GM23338 (cell line): Measurements from ENCODE around the gene MCTP2. TPM values are rescaled to one million over a fixed set of nuclear protein-coding genes. Genes with fewer than 3 reads are reported as not detected.
"Not testable (repeated sequence)": the region's sequence is repeated elsewhere in the genome, so short reads cannot be mapped to it uniquely, and the experiment has no call there.

ENCODE experiments used
- ATAC-seq: fragments of 200-7000 bp; cut with Tn5 transposase; 3 replicates; pipeline ENCODE4 v1.9.1; 2020
- DNase-seq: peaks from one replicate; pipeline ENCODE4 v3.0.0-alpha.2; 2015; ENCODE audit warnings: low spot score
- H2AFZ ChIP-seq: fragments of 200-600 bp; sonication (generic); 2 replicates; pipeline ENCODE4 v1.8.0; 2016; ENCODE audit warnings: antibody characterized with exemption, mild to moderate bottlenecking, moderate library complexity
- H3F3A ChIP-seq: fragments of 200-600 bp; sonication (generic); replicated peaks from 2 replicates; pipeline ENCODE4 v1.8.0; 2017; ENCODE audit warnings: antibody characterized with exemption, mixed run types, low read depth
- H3K27ac ChIP-seq: fragments of 200-600 bp; sonication (generic); 2 replicates; pipeline ENCODE4 v1.6.1; 2016; ENCODE audit warnings: low read depth
- H3K27me3 ChIP-seq: fragments of 200-600 bp; sonication (generic); 2 replicates; pipeline ENCODE4 v1.8.0; 2016; ENCODE audit warnings: mild to moderate bottlenecking, mixed run types, moderate library complexity; ENCODE audit not compliant: insufficient read depth
- H3K36me3 ChIP-seq: fragments of 200-600 bp; sonication (generic); 2 replicates; pipeline ENCODE4 v1.8.0; 2016; ENCODE audit warnings: mild to moderate bottlenecking; ENCODE audit not compliant: insufficient read depth
- H3K4me1 ChIP-seq: fragments of 200-600 bp; sonication (generic); 2 replicates; pipeline ENCODE4 v1.8.0; 2016; ENCODE audit warnings: mild to moderate bottlenecking, moderate library complexity; ENCODE audit not compliant: insufficient read depth
- H3K4me2 ChIP-seq: fragments of 200-600 bp; sonication (generic); 2 replicates; pipeline ENCODE4 v1.7.1; 2017; ENCODE audit warnings: mixed run types
- H3K4me3 ChIP-seq: fragments of 200-600 bp; sonication (generic); 2 replicates; pipeline ENCODE4 v1.6.1; 2016; ENCODE audit warnings: mixed run types
- H3K79me2 ChIP-seq: fragments of 200-600 bp; sonication (generic); replicated peaks from 2 replicates; pipeline ENCODE4 v1.8.0; 2017; ENCODE audit warnings: mild to moderate bottlenecking; ENCODE audit not compliant: insufficient read depth
- H3K9me2 ChIP-seq: fragments of 200-600 bp; sonication (generic); 2 replicates; pipeline ENCODE4 v1.8.0; 2017; ENCODE audit not compliant: insufficient read depth
- H4K20me1 ChIP-seq: fragments of 200-600 bp; sonication (generic); replicated peaks from 2 replicates; pipeline ENCODE4 v1.8.0; 2017; ENCODE audit warnings: mild to moderate bottlenecking; ENCODE audit not compliant: insufficient read depth
- H3K27ac Mint-ChIP-seq: 2 replicates; pipeline ENCODE4 v1.8.0; 2020; ENCODE audit warnings: inconsistent platforms, mild to moderate bottlenecking, moderate library complexity, mixed read lengths
- H3K27me3 Mint-ChIP-seq: 3 replicates; pipeline ENCODE4 v1.8.0; 2022; ENCODE audit warnings: low read depth, mild to moderate bottlenecking, moderate library complexity, mixed read lengths, inconsistent platforms; ENCODE audit not compliant: insufficient read depth, poor library complexity
- H3K36me3 Mint-ChIP-seq: 3 replicates; pipeline ENCODE4 v1.8.0; 2021; ENCODE audit warnings: low read depth, mild to moderate bottlenecking, inconsistent platforms, moderate library complexity, mixed read lengths
- H3K4me1 Mint-ChIP-seq: 3 replicates; pipeline ENCODE4 v1.8.0; 2020; ENCODE audit warnings: mild to moderate bottlenecking, inconsistent platforms, mixed read lengths
- H3K4me3 Mint-ChIP-seq: 3 replicates; pipeline ENCODE4 v1.8.0; 2021; ENCODE audit warnings: moderate library complexity, mild to moderate bottlenecking, inconsistent platforms, mixed read lengths
- H3K9me3 Mint-ChIP-seq: 3 replicates; pipeline ENCODE4 v1.8.0; 2020; ENCODE audit warnings: moderate library complexity, mild to moderate bottlenecking, inconsistent platforms, mixed read lengths
- CREB1 ChIP-seq: fragments of 250-450 bp; sonication (Bioruptor Pico); IDR thresholded peaks from 2 replicates; pipeline ENCODE4 v1.5.0; 2020; ENCODE audit warnings: low read depth, mild to moderate bottlenecking, moderate library complexity
- JUNB ChIP-seq: IDR thresholded peaks from one replicate; pipeline ENCODE4 v1.6.1; 2016; ENCODE audit warnings: antibody characterized with exemption; ENCODE audit not compliant: unreplicated experiment
- NANOG ChIP-seq: IDR thresholded peaks from 2 replicates; pipeline ENCODE4 v1.6.1; 2016; ENCODE audit warnings: antibody characterized with exemption, borderline replicate concordance
- POLR2AphosphoS5 ChIP-seq: IDR thresholded peaks from 2 replicates; pipeline ENCODE4 v1.6.1; 2016; ENCODE audit warnings: antibody characterized with exemption, low read depth
- STAT1 ChIP-seq: IDR thresholded peaks from one replicate; pipeline ENCODE4 v1.6.1; 2016; ENCODE audit warnings: antibody characterized with exemption; ENCODE audit not compliant: unreplicated experiment
- ZNF114 ChIP-seq: fragments of 250-450 bp; sonication (Bioruptor Pico); IDR thresholded peaks from 2 replicates; pipeline ENCODE4 v1.5.0; 2020; ENCODE audit warnings: mild to moderate bottlenecking, moderate library complexity
- ZNF331 ChIP-seq: fragments of 250-450 bp; sonication (Bioruptor Pico); IDR thresholded peaks from 2 replicates; pipeline ENCODE4 v1.5.0; 2020; ENCODE audit warnings: low read depth, mild to moderate bottlenecking, moderate library complexity
- polyA plus RNA-seq: library from polyadenylated mRNA; unstranded; fragments of >200 nt; fragmentation: Nextera tagmentation; extraction: Ambion mirVana; gene quantifications from 2 replicates; pipeline ENCODE4 v1.2.1, GENCODE V29; 2016
- total RNA-seq: library from RNA; depleted of rRNA; stranded (reverse); fragments of >200 nt; shearing (Covaris generic); gene quantifications from 2 replicates; pipeline ENCODE4 v1.2.3, GENCODE V29; 2014
- TF ChIP-seq, protein P1 (sequence below): IDR thresholded peaks from 2 replicates; pipeline ENCODE4 v1.6.1; 2016; ENCODE audit warnings: antibody characterized with exemption
- TF ChIP-seq, protein P2 (sequence below): IDR thresholded peaks from one replicate; pipeline ENCODE4 v1.6.1; 2018; ENCODE audit warnings: antibody characterized with exemption; ENCODE audit not compliant: unreplicated experiment

The MCTP2 gene
- total and polyA plus RNA-seq, 2 experiments from 2014 or later: 1.8 to 5.5 TPM

- no peak for TF ChIP-seq ZNF114 (CRISPR knock-in tag)
- TF ChIP-seq, protein P1, sequence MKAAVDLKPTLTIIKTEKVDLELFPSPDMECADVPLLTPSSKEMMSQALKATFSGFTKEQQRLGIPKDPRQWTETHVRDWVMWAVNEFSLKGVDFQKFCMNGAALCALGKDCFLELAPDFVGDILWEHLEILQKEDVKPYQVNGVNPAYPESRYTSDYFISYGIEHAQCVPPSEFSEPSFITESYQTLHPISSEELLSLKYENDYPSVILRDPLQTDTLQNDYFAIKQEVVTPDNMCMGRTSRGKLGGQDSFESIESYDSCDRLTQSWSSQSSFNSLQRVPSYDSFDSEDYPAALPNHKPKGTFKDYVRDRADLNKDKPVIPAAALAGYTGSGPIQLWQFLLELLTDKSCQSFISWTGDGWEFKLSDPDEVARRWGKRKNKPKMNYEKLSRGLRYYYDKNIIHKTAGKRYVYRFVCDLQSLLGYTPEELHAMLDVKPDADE: no peak
- TF ChIP-seq ZNF331 (CRISPR knock-in tag): no peak
- TF ChIP-seq STAT1: no peak
- no peak for TF ChIP-seq POLR2AphosphoS5
- no peak for TF ChIP-seq NANOG
Measured at GRCh38 chr15:94493176-94493575, 261.8 kb downstream of the MCTP2 start (continued).

DNA sequence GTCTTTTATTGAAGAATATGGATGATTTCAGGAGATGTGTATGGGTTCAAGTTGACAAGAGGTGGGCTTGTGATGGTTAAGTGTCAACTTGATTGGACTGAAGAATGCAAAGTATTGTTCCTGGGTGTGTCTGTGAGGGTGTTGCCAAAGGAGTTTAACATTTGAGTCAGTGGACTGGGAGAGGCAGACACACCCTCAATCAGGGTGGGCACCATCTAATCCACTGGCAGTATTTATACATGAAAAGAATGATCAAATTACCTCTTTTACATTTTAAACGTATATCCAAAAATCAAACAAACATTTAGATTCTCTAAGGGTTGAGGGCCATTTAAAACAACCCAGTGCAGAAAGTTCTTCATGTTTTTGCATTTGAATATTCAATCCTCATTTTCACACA, 262.2 kb downstream of the MCTP2 start:
- H3K79me2 ChIP-seq, H3K4me3 Mint-ChIP-seq, H3F3A ChIP-seq, H3K9me2 ChIP-seq, H3K27me3 ChIP-seq, H3K27ac Mint-ChIP-seq, H3K4me3 ChIP-seq, DNase-seq, H3K4me1 ChIP-seq, H3K9me3 Mint-ChIP-seq, H4K20me1 ChIP-seq, H2AFZ ChIP-seq, H3K36me3 Mint-ChIP-seq, H3K4me2 ChIP-seq, H3K4me1 Mint-ChIP-seq, H3K27ac ChIP-seq, H3K27me3 Mint-ChIP-seq, ATAC-seq, H3K36me3 ChIP-seq: not testable (repeated sequence)

GRCh38 chr15:94494732-94495131, 263.4 kb downstream of the MCTP2 start:
- H2AFZ ChIP-seq: no peak overlapping the region
- H3K4me2 ChIP-seq: no peak overlapping the region
- no peak overlapping the region for H3K4me3 Mint-ChIP-seq
- H3K79me2 ChIP-seq: no peaks in the 10 kb centered on the region
- H3K27ac ChIP-seq: no peak overlapping the region
- no peak overlapping the region for H3K27ac Mint-ChIP-seq
- TF ChIP-seq STAT1: no peak
- TF ChIP-seq JUNB: no peak
- no peak for TF ChIP-seq CREB1 (CRISPR knock-in tag)
- TF ChIP-seq, protein P2, sequence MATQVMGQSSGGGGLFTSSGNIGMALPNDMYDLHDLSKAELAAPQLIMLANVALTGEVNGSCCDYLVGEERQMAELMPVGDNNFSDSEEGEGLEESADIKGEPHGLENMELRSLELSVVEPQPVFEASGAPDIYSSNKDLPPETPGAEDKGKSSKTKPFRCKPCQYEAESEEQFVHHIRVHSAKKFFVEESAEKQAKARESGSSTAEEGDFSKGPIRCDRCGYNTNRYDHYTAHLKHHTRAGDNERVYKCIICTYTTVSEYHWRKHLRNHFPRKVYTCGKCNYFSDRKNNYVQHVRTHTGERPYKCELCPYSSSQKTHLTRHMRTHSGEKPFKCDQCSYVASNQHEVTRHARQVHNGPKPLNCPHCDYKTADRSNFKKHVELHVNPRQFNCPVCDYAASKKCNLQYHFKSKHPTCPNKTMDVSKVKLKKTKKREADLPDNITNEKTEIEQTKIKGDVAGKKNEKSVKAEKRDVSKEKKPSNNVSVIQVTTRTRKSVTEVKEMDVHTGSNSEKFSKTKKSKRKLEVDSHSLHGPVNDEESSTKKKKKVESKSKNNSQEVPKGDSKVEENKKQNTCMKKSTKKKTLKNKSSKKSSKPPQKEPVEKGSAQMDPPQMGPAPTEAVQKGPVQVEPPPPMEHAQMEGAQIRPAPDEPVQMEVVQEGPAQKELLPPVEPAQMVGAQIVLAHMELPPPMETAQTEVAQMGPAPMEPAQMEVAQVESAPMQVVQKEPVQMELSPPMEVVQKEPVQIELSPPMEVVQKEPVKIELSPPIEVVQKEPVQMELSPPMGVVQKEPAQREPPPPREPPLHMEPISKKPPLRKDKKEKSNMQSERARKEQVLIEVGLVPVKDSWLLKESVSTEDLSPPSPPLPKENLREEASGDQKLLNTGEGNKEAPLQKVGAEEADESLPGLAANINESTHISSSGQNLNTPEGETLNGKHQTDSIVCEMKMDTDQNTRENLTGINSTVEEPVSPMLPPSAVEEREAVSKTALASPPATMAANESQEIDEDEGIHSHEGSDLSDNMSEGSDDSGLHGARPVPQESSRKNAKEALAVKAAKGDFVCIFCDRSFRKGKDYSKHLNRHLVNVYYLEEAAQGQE: no peak
- no peaks in the 10 kb centered on the region for H3K27me3 ChIP-seq
- no peaks in the 10 kb centered on the region for H3K36me3 ChIP-seq
- H3K36me3 Mint-ChIP-seq: no peaks in the 10 kb centered on the region
- ATAC-seq: no peak
- no peaks in the 10 kb centered on the region for H3K27me3 Mint-ChIP-seq
- no peaks in the 10 kb centered on the region for H3F3A ChIP-seq
- no peak overlapping the region for H3K4me3 ChIP-seq
- no peaks in the 10 kb centered on the region for H3K4me1 ChIP-seq
- no peaks in the 10 kb centered on the region; the same call in 1 of the 2 replicates for H3K9me2 ChIP-seq
- DNase-seq: no peak
- H3K9me3 Mint-ChIP-seq: peaks cover 5% of the 10 kb centered on the region; the same call in 2 of the 3 replicates
- no peaks in the 10 kb centered on the region for H4K20me1 ChIP-seq
- no peaks in the 10 kb centered on the region for H3K4me1 Mint-ChIP-seq
